ENCODE measurements around the gene GALNT17.

The GALNT17 gene

DNA sequence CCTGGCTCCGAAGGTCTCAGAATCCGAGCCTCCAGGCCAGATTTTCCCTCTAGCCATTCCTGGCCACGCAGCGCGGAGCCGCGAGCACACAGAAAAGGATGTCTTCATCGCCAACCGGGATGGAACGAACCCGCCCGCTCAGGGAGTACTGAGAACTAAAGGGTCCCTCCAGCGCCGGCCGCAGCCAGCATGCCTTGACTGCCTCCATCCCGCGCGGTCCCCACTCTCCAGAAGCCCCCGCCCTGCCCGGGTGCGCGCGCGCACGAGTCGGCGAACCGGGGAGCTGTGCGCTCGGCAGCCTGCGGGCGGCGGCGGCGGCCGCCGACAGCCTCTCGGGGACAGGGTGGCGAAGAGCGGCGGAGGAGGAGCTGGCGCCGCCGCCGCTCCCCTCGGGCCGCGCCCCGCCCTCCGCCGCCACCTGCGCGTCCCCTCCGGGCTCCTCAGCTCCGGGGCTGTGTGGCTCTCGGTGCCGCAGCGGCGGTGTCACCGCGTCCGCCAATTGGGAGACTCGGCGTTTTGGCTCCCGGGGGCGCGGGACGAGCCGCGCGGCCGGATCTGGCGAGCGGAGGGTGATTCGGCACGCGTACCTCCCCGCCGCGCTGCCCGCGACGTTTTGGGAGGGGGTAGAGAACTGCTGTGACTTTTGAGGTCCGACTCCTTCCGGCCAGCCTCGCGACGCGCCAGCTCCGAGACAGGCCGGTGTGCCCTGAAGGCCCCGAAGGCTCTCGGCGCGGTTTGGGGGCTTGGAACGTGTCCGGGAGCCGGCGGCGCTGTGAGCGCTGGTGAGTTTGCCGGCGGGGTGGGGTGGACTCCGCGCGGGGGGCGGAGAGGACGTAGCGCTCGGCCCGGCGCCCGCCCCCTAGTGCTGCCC lies 453 bp upstream of the GALNT17 start:
- Histone ChIP-seq H2AK5ac (ENCODE audit: low read length, severe bottlenecking) (no peak overlapping the region), H3K14ac (ENCODE audit: low read length in 2 of 2) (no peak overlapping the region), H3K4ac (ENCODE audit: low read depth in 1 of 2, low read length in 2 of 2) (no peak overlapping the region), H3K4me1 (ENCODE audit: control insufficient read depth, insufficient read depth, low read depth, low read length) (peaks cover 16% of the 10 kb centered on the region), H3K27me3 (ENCODE audit: control insufficient read depth in 1 of 2, insufficient read depth in 1 of 2, low read length in 2 of 2) (peaks cover 40 to 42% of the 10 kb centered on the region in 2 experiments), H3K36me3 (ENCODE audit: control insufficient read depth in 1 of 2, insufficient read depth in 2 of 2, low read depth in 1 of 2, low read length in 2 of 2) (no peaks in the 10 kb centered on the region), H3K9ac (ENCODE audit: low read length) (peak overlapping the region; percentile 59), H3K4me2 (ENCODE audit: low read length, poor library complexity, severe bottlenecking) (peak overlapping the region; percentile 75), H3K27ac (ENCODE audit: low read length, poor library complexity, severe bottlenecking) (no peak overlapping the region), H2BK15ac (ENCODE audit: low read depth, poor library complexity, severe bottlenecking) (no peak overlapping the region), H4K8ac (ENCODE audit: low read length) (no peak overlapping the region), H2AFZ (ENCODE audit: low read depth, low read length) (no peak overlapping the region), H3K23ac (ENCODE audit: low read length in 2 of 2) (no peak overlapping the region), H3K18ac (ENCODE audit: low read depth in 1 of 2, low read length in 2 of 2) (no peak overlapping the region), H2BK5ac (ENCODE audit: low read depth, low read length, poor library complexity, severe bottlenecking) (no peak overlapping the region), H2BK12ac (ENCODE audit: low read length in 2 of 2) (no peak overlapping the region), H2BK120ac (ENCODE audit: low read depth, low read length) (no peak overlapping the region), H3K4me3 (ENCODE audit: insufficient read depth in 1 of 2, low read depth in 1 of 2, low read length in 2 of 2) (peak overlapping the region in 1 of 2 experiments; percentile 73), H3K9me3 (ENCODE audit: control insufficient read depth, low read length) (no peaks in the 10 kb centered on the region), H3K79me1 (replicated peaks; ENCODE audit: low read length, poor library complexity, severe bottlenecking) (no peaks in the 10 kb centered on the region), H4K91ac (ENCODE audit: low read length) (no peak overlapping the region)
- DNase-seq: no peak
- under 1% methylated on average over 78 of the region's 113 CpGs for WGBS

DNA sequence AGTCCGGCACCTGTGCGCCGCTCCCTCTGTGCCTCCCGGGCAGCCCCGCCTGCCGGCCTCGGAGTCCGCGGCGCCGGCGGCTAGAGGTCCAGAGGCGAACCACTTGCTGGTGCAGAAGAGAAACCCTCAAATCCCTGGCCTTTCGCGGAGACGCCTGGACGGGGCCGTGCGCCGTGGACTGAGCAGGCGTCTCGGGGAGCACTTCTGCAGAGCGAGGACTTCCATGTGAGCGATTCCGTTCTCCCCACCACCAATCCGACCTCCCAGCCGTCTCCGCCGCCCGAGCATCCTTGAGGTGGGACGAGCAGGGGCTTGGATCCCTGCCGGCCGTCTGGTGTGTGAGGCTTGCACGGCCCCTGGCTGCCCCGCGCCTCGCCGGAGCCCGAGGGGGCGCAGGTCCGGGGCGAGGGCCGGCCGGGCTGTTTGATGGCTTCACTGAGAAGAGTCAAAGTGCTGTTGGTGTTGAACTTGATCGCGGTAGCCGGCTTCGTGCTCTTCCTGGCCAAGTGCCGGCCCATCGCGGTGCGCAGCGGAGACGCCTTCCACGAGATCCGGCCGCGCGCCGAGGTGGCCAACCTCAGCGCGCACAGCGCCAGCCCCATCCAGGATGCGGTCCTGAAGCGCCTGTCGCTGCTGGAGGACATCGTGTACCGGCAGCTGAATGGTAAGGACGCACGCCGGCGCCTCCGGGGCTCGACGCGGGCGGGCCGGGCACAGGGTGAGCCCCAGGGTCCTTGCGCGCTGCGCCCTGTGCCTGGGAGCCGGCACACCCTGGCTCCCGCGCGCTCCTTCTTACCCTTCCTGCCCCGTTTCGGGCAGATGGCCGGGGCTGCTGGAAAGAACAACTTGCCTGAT lies 660 bp downstream of the GALNT17 start:
- Histone ChIP-seq H2BK5ac (ENCODE audit: low read depth, low read length, poor library complexity, severe bottlenecking) (no peak overlapping the region), H3K79me1 (replicated peaks; ENCODE audit: low read length, poor library complexity, severe bottlenecking) (no peaks in the 10 kb centered on the region), H3K4me2 (ENCODE audit: low read length, poor library complexity, severe bottlenecking) (no peak overlapping the region), H3K27ac (ENCODE audit: low read length, poor library complexity, severe bottlenecking) (no peak overlapping the region), H3K23ac (ENCODE audit: low read length in 2 of 2) (no peak overlapping the region), H2AFZ (ENCODE audit: low read depth, low read length) (no peak overlapping the region), H3K18ac (ENCODE audit: low read depth in 1 of 2, low read length in 2 of 2) (no peak overlapping the region), H4K91ac (ENCODE audit: low read length) (no peak overlapping the region), H3K4me1 (ENCODE audit: control insufficient read depth, insufficient read depth, low read depth, low read length) (peaks cover 16% of the 10 kb centered on the region), H3K9ac (ENCODE audit: low read length) (no peak overlapping the region), H3K27me3 (ENCODE audit: control insufficient read depth in 1 of 2, insufficient read depth in 1 of 2, low read length in 2 of 2) (peaks cover 40 to 42% of the 10 kb centered on the region in 2 experiments), H3K14ac (ENCODE audit: low read length in 2 of 2) (no peak overlapping the region), H3K9me3 (ENCODE audit: control insufficient read depth, low read length) (no peaks in the 10 kb centered on the region), H2BK15ac (ENCODE audit: low read depth, poor library complexity, severe bottlenecking) (no peak overlapping the region), H3K4ac (ENCODE audit: low read depth in 1 of 2, low read length in 2 of 2) (no peak overlapping the region), H2BK12ac (ENCODE audit: low read length in 2 of 2) (no peak overlapping the region), H3K4me3 (ENCODE audit: insufficient read depth in 1 of 2, low read depth in 1 of 2, low read length in 2 of 2) (peak overlapping the region in 1 of 2 experiments; percentile 73), H3K36me3 (ENCODE audit: control insufficient read depth in 1 of 2, insufficient read depth in 2 of 2, low read depth in 1 of 2, low read length in 2 of 2) (no peaks in the 10 kb centered on the region), H2AK5ac (ENCODE audit: low read length, severe bottlenecking) (no peak overlapping the region), H2BK120ac (ENCODE audit: low read depth, low read length) (no peak overlapping the region), H4K8ac (ENCODE audit: low read length) (no peak overlapping the region)
- 2% methylated on average over 72 of the region's 88 CpGs for WGBS
- no peak for DNase-seq

DNA sequence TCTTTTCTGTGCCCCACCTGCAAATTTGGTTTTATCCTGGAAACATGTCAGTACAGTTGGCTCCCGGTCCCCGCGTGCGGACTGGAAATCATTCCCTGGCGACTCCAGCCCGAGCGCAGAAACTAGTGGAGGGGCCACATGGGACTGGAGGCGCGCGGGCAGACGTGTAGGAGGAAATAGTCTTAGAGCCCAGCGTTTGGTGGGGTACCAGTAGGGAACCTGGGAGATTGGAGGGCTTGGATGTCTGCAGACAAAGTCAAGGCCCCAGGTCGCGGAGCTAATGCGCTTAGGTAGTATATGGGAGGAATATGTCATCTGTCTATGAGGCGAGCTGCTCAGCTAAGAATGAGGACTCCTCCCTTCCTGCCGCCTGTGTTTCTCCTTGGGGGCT lies 1.3 kb downstream of the GALNT17 start:
- no peak overlapping the region for H2AFZ ChIP-seq (ENCODE audit: low read depth, low read length)
- H3K4me2 ChIP-seq (ENCODE audit: low read length, poor library complexity, severe bottlenecking): no peak overlapping the region
- H3K9ac ChIP-seq (ENCODE audit: low read length): peak overlapping the region; percentile 21
- 15% methylated on average over 17 of the region's 17 CpGs for WGBS
- no peak overlapping the region for H2BK15ac ChIP-seq (ENCODE audit: low read depth, poor library complexity, severe bottlenecking)
- no peak overlapping the region for H3K18ac ChIP-seq (ENCODE audit: low read depth in 1 of 2, low read length in 2 of 2)
- no peak overlapping the region for H2BK5ac ChIP-seq (ENCODE audit: low read depth, low read length, poor library complexity, severe bottlenecking)
- H3K4ac ChIP-seq (ENCODE audit: low read depth in 1 of 2, low read length in 2 of 2): no peak overlapping the region
- H3K9me3 ChIP-seq (ENCODE audit: control insufficient read depth, low read length): no peaks in the 10 kb centered on the region
- H3K4me1 ChIP-seq (ENCODE audit: control insufficient read depth, insufficient read depth, low read depth, low read length): peaks cover 16% of the 10 kb centered on the region
- no peak overlapping the region for H3K23ac ChIP-seq (ENCODE audit: low read length in 2 of 2)
- no peak for DNase-seq
- H3K27ac ChIP-seq (ENCODE audit: low read length, poor library complexity, severe bottlenecking): no peak overlapping the region
- no peaks in the 10 kb centered on the region for H3K79me1 ChIP-seq (replicated peaks; ENCODE audit: low read length, poor library complexity, severe bottlenecking)
- no peak overlapping the region for H2BK12ac ChIP-seq (ENCODE audit: low read length in 2 of 2)
- no peak overlapping the region for H3K14ac ChIP-seq (ENCODE audit: low read length in 2 of 2)
- H2AK5ac ChIP-seq (ENCODE audit: low read length, severe bottlenecking): no peak overlapping the region
- H3K27me3 ChIP-seq (ENCODE audit: control insufficient read depth in 1 of 2, insufficient read depth in 1 of 2, low read length in 2 of 2): peaks cover 40 to 42% of the 10 kb centered on the region in 2 experiments
- H4K8ac ChIP-seq (ENCODE audit: low read length): no peak overlapping the region
- H2BK120ac ChIP-seq (ENCODE audit: low read depth, low read length): no peak overlapping the region
- H3K4me3 ChIP-seq (ENCODE audit: insufficient read depth in 1 of 2, low read depth in 1 of 2, low read length in 2 of 2): peak overlapping the region in 1 of 2 experiments; percentile 73
- H3K36me3 ChIP-seq (ENCODE audit: control insufficient read depth in 1 of 2, insufficient read depth in 2 of 2, low read depth in 1 of 2, low read length in 2 of 2): no peaks in the 10 kb centered on the region
- no peak overlapping the region for H4K91ac ChIP-seq (ENCODE audit: low read length)

DNA sequence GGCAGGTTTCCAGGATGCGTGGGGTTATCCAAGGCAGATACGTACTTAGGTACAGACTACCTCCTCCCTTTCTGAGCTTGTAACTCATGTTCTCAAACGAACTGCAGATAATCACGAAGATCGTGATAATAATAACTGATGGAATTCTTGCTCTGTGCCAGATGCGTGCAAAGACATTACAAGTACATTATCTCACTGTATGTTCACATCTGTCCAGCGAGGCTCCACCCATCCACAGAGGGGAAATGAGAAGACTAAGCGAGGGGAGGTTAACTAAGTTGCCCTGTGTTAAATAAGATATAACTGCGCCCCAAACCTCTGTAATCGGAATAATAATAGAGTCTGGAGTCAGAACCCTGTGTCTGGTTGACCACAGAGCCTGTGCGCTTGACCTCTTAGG lies 1.9 kb downstream of the GALNT17 start:
- Histone ChIP-seq H3K4me3 (ENCODE audit: insufficient read depth in 1 of 2, low read depth in 1 of 2, low read length in 2 of 2) (peak overlapping the region in 1 of 2 experiments; percentile 73), H2AFZ (ENCODE audit: low read depth, low read length) (no peak overlapping the region), H3K9me3 (ENCODE audit: control insufficient read depth, low read length) (no peaks in the 10 kb centered on the region), H3K23ac (ENCODE audit: low read length in 2 of 2) (no peak overlapping the region), H2BK120ac (ENCODE audit: low read depth, low read length) (no peak overlapping the region), H2BK15ac (ENCODE audit: low read depth, poor library complexity, severe bottlenecking) (no peak overlapping the region), H3K27ac (ENCODE audit: low read length, poor library complexity, severe bottlenecking) (no peak overlapping the region), H3K79me1 (replicated peaks; ENCODE audit: low read length, poor library complexity, severe bottlenecking) (no peaks in the 10 kb centered on the region), H3K9ac (ENCODE audit: low read length) (peak overlapping the region; percentile 21), H3K4me1 (ENCODE audit: control insufficient read depth, insufficient read depth, low read depth, low read length) (peaks cover 16% of the 10 kb centered on the region), H4K91ac (ENCODE audit: low read length) (no peak overlapping the region), H2AK5ac (ENCODE audit: low read length, severe bottlenecking) (no peak overlapping the region), H3K14ac (ENCODE audit: low read length in 2 of 2) (no peak overlapping the region), H3K36me3 (ENCODE audit: control insufficient read depth in 1 of 2, insufficient read depth in 2 of 2, low read depth in 1 of 2, low read length in 2 of 2) (no peaks in the 10 kb centered on the region), H2BK5ac (ENCODE audit: low read depth, low read length, poor library complexity, severe bottlenecking) (no peak overlapping the region), H4K8ac (ENCODE audit: low read length) (no peak overlapping the region), H3K4ac (ENCODE audit: low read depth in 1 of 2, low read length in 2 of 2) (no peak overlapping the region), H3K18ac (ENCODE audit: low read depth in 1 of 2, low read length in 2 of 2) (no peak overlapping the region), H3K4me2 (ENCODE audit: low read length, poor library complexity, severe bottlenecking) (no peak overlapping the region), H2BK12ac (ENCODE audit: low read length in 2 of 2) (no peak overlapping the region), H3K27me3 (ENCODE audit: control insufficient read depth in 1 of 2, insufficient read depth in 1 of 2, low read length in 2 of 2) (peaks cover 37 to 42% of the 10 kb centered on the region in 2 experiments)
- WGBS: 87% methylated on average over 10 of the region's 11 CpGs
- DNase-seq: no peak
